K562 (cell line): ENCODE data around the gene COL7A1. TPM values are rescaled to one million over a fixed set of nuclear protein-coding genes. Genes with fewer than 3 reads are reported as not detected.
A peak's percentile ranks its signal among the peaks of the same experiment; 100 is the strongest.

Source experiments
- ARID1B ChIP-seq: fragments of 450-650 bp; IDR thresholded peaks from 2 replicates; pipeline ENCODE4 v1.6.1; 2016; ENCODE audit warnings: antibody characterized with exemption, mild to moderate bottlenecking, inconsistent platforms
- BDP1 ChIP-seq: IDR thresholded peaks from 3 replicates; pipeline ENCODE4 v1.6.1; 2011; ENCODE audit not compliant: insufficient read length, insufficient read depth
- CREB3 ChIP-seq: fragments of 450-650 bp; conservative IDR thresholded peaks from 2 replicates; pipeline ENCODE4 v1.6.1; 2016; ENCODE audit warnings: missing genetic modification characterization, low read depth, mild to moderate bottlenecking, missing compliant biosample characterization, moderate library complexity
- CREM ChIP-seq: IDR thresholded peaks from 2 replicates; pipeline ENCODE4 v1.6.1; 2014; ENCODE audit warnings: antibody characterized with exemption, low read depth
- DDX20 ChIP-seq: fragments of 450-650 bp; IDR thresholded peaks from 2 replicates; pipeline ENCODE4 v1.6.1; 2016; ENCODE audit warnings: missing genetic modification characterization, low read depth, mild to moderate bottlenecking, missing compliant biosample characterization, moderate library complexity
- HDAC6 ChIP-seq: IDR thresholded peaks from 2 replicates; pipeline ENCODE4 v1.6.1; 2012; ENCODE audit warnings: low read depth, mild to moderate bottlenecking, control low read depth, inconsistent platforms, low read length, moderate library complexity
- HIVEP1 ChIP-seq: fragments of 250-450 bp; sonication (Bioruptor Pico); IDR thresholded peaks from 2 replicates; pipeline ENCODE4 v1.4.0; 2020; ENCODE audit warnings: mild to moderate bottlenecking
- HMGN3 ChIP-seq: IDR thresholded peaks from 2 replicates; pipeline ENCODE4 v1.6.1; 2011; ENCODE audit warnings: borderline replicate concordance, low read depth, mild to moderate bottlenecking, mixed read lengths, low read length; ENCODE audit not compliant: insufficient read length; ENCODE audit errors: extremely low read depth
- HNRNPL ChIP-seq: fragments of 200-400 bp; formaldehyde crosslinking; IDR thresholded peaks from 2 replicates; pipeline ENCODE4 v1.6.1; 2017; ENCODE audit warnings: low read depth, mild to moderate bottlenecking, low read length
- KAT8 ChIP-seq: fragments of 450-650 bp; IDR thresholded peaks from 2 replicates; pipeline ENCODE4 v1.6.1; 2016; ENCODE audit warnings: low read depth, mild to moderate bottlenecking
- MCM7 ChIP-seq, 2 experiments: fragments of 450-650 bp; IDR thresholded peaks; 2 replicates each; pipeline ENCODE4 v1.6.1; 2016 to 2018
- NCOA4 ChIP-seq: fragments of 450-650 bp; IDR thresholded peaks from 2 replicates; pipeline ENCODE4 v1.6.1; 2018; ENCODE audit warnings: mild to moderate bottlenecking; ENCODE audit not compliant: partially characterized antibody
- RB1 ChIP-seq: fragments of 450-650 bp; IDR thresholded peaks from 2 replicates; pipeline ENCODE4 v1.6.1; 2017; ENCODE audit warnings: low read depth, mild to moderate bottlenecking
- RNF2 ChIP-seq: sonication (generic); IDR thresholded peaks from 2 replicates; pipeline ENCODE4 v1.6.1; 2016
- RREB1 ChIP-seq: fragments of 250-450 bp; sonication (Bioruptor Pico); IDR thresholded peaks from 2 replicates; pipeline ENCODE4 v1.4.0; 2020
- SIRT6 ChIP-seq: IDR thresholded peaks from one replicate; pipeline ENCODE4 v1.6.1; 2012; ENCODE audit warnings: low read depth, mild to moderate bottlenecking, control low read depth, inconsistent platforms, low read length, moderate library complexity
- ZBTB5 ChIP-seq: fragments of 450-650 bp; IDR thresholded peaks from 2 replicates; pipeline ENCODE4 v1.6.1; 2017; ENCODE audit warnings: antibody characterized with exemption
- ZNF274 ChIP-seq: IDR thresholded peaks from 2 replicates; pipeline ENCODE4 v1.6.1; 2011; ENCODE audit warnings: low read depth, mild to moderate bottlenecking, low read length, moderate library complexity, borderline replicate concordance
- ZNF354B ChIP-seq: fragments of 250-450 bp; sonication (Bioruptor Pico); IDR thresholded peaks from 2 replicates; pipeline ENCODE4 v1.4.0; 2020
- ZNF764 ChIP-seq: fragments of 250-450 bp; sonication (Bioruptor Pico); IDR thresholded peaks from 2 replicates; pipeline ENCODE4 v1.4.0; 2020; ENCODE audit warnings: low read depth, mild to moderate bottlenecking, moderate library complexity
- ZNF780A ChIP-seq: fragments of 250-450 bp; sonication (Bioruptor Pico); IDR thresholded peaks from 2 replicates; pipeline ENCODE4 v1.5.0; 2021; ENCODE audit warnings: mild to moderate bottlenecking
- ZNF830 ChIP-seq: fragments of 250-450 bp; sonication (Bioruptor Pico); IDR thresholded peaks from 2 replicates; pipeline ENCODE4 v1.5.0; 2021; ENCODE audit warnings: mild to moderate bottlenecking
- polyA plus RNA-seq, 8 experiments: library from polyadenylated mRNA; depleted of rRNA in 4 of 8; stranded (reverse) in 5 of 8; unstranded in 3 of 8; fragments of >200 nt; fragmentation: Nextera tagmentation in 2 of 8; fragmentation: Illumina TruSeq in 1 of 8; extraction: Ambion mirVana in 2 of 8; extraction: Trizol in 1 of 8; gene quantifications; 2 replicates each; pipeline versions ENCODE4 v1.2.1 to v1.2.3, GENCODE V29; 2011 to 2014; ENCODE audit warnings: inconsistent platforms in 1 of 8, missing spikeins in 1 of 8
- total RNA-seq, 7 experiments: library from RNA; depleted of rRNA in 6 of 7; stranded (reverse); fragments of >200 nt in 6 of 7; fragmentation: Illumina TruSeq in 2 of 7; extraction: Trizol in 2 of 7; gene quantifications; 2 replicates each; pipeline versions ENCODE4 v1.2.1 to v1.2.3, GENCODE V29; 2011 to 2021; ENCODE audit warnings: low replicate concordance in 1 of 7

COL7A1 gene
- total and polyA plus RNA-seq, 9 of the 15 experiments (the other 6 are each of a cell fraction or from before 2014, with no cell fraction given) = 0.09 to 0.66 (median 0.35) TPM; not detected in 3

GRCh38 chr3:48555231-48555948 lies 39.7 kb downstream of the COL7A1 start (continued):
- TF ChIP-seq ZBTB5 = no peak
- TF ChIP-seq ZNF274 = no peak
- TF ChIP-seq ARID1B = peak; percentile 90
- TF ChIP-seq ZNF764 (CRISPR knock-in tag) = no peak
- TF ChIP-seq HNRNPL = no peak
- no peak for TF ChIP-seq ZNF780A (CRISPR knock-in tag)
- no peak for TF ChIP-seq KAT8
- no peak for TF ChIP-seq ZNF354B (CRISPR knock-in tag)
- TF ChIP-seq HMGN3 = no peak
- no peak for TF ChIP-seq RREB1 (CRISPR knock-in tag)
- no peak for TF ChIP-seq CREB3 (tag)
- TF ChIP-seq RNF2 = peak; percentile 61; the same call in 1 of the 2 replicates
- TF ChIP-seq MCM7 (IDR thresholded peaks at IDR 0.05) = no peak
- peak; percentile 33; the same call in 1 of the 2 replicates for TF ChIP-seq CREM
- TF ChIP-seq HDAC6 = no peak
- 0 out of 2 replicates have a peak, but pooled peaks have one; percentile 47 for TF ChIP-seq RB1
- no peak for TF ChIP-seq NCOA4
- TF ChIP-seq ZNF830 (CRISPR knock-in tag) = no peak
- no peak for TF ChIP-seq DDX20 (tag)
- no peak for TF ChIP-seq SIRT6
- TF ChIP-seq BDP1 = no peak
- no peak for TF ChIP-seq HIVEP1
